NCI-H748 treated with DMSO at 0.1 percent for 48 hours (cell line): ENCODE results near the gene OR52B2.
A peak's percentile ranks its signal among the peaks of the same experiment; 100 is the strongest.
"Not testable (repeated sequence)": the region's sequence is repeated elsewhere in the genome, so short reads cannot be mapped to it uniquely, and the experiment has no call there.

Experiments used
- DNase-seq: peaks from one replicate; lab custom pipeline; 2025; lab: John Stamatoyannopoulos, UW

Gene OR52B2

DNA sequence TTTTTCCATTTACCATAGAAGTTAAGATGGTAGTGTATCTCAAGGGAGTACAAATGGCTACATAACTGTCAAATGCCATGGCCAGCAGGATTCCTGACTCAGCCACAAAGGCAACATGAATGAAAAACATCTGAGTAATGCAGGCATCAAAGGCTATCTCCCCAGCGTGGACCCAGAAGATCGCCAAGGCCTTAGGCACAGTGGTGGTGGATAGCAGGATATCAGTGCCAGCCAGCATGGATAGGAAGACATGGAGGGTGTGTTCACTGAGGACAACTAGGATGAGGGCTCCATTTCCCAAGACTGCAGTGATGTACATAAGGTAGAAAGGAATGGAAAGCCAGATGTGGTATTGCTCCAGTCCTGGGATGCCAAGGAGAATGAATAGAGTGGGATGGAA lies 18.0 kb downstream of the OR52B2 start:
- no peak for DNase-seq

DNA sequence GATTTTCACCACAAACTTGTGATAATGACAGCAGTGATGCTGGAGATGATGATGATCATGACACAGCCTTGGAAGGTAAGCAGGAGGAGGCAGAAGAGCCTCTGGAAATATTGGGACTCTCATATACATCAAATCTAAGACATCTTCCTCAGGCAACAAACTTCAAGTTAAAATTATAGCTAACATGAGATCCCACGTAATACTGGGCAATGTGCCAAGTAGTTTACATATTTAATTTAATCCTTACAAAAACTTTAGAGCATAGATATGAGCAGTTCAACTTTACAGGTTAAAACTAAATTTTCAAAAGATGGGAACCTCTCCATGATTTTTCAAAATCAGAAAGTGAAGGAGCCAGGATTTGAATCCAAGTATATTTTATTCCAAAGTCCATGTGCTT lies 19.0 kb downstream of the OR52B2 start:
- DNase-seq: no peak

DNA sequence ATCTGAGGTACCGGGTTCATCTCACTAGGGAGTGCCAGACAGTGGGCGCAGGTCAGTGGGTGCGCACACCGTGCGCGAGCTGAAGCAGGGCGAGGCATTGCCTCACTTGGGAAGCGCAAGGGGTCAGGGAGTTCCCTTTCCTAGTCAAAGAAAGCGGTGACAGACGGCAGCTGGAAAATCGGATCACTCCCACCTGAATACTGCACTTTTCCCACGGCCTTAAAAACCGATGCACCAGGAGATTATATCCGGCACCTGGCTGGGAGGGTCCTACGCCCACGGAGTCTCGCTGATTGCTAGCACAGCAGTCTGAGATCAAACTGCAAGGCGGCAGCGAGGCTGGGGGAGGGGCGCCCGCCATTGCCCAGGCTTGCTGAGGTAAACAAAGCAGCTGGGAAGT lies 26.4 kb downstream of the OR52B2 start:
- peak; percentile 26 for DNase-seq

DNA sequence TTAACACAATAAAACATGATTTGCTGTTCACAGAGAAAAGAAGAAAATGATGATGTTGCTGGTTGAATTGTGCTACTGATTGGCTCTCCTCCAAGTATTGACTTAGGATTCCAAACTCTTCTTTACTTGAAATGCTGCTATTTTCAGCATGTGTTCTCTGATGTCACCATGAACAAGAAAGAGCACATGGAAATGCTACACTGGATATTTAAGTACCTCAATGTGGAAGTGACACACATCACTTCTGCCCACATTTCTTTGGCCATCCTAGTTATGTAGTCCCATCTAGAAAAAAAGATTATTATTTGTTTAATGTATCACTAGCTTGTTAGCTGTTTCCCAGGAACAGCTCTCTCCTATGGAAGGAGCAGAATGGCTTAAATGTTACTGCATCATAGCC lies 27.2 kb downstream of the OR52B2 start:
- no peak for DNase-seq

DNA sequence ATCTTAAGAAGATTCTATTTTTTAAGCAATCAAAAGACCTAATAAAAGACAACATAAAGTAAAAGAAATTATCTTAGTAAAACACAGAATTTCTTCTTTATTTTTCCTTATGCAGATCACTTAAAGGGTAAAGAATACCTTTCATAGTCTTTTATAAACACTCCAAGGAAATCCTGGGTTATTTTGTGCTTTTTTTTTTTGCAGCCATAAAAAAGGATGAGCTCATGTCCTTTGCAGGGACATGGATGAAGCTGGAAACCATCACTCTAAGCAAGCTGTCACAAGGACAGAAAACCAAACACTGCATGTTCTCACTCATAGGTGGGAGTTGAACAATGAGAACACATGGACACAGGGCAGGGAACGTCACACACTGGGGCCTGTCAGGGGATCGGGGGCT lies 34.2 kb downstream of the OR52B2 start:
- DNase-seq: not testable (repeated sequence)

DNA sequence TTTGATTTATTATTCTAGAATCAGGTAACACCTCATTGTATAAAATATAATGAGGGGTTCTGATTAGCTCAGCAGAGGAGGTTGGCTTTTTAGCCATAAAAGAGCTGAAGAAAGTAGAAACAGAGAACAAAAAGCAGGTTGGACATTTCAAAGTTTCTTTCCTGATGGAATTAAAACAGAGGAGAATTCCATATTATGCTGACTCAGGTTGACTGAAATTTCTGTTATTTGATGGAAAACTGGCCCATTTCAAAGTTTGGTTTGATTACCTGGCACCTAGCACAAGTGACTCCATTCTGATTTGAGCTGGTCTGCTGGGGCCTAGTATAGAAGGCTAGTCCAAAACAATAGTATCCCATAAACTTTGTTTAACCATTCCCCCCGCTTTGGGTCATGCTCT lies 37.7 kb downstream of the OR52B2 start:
- no peak for DNase-seq

DNA sequence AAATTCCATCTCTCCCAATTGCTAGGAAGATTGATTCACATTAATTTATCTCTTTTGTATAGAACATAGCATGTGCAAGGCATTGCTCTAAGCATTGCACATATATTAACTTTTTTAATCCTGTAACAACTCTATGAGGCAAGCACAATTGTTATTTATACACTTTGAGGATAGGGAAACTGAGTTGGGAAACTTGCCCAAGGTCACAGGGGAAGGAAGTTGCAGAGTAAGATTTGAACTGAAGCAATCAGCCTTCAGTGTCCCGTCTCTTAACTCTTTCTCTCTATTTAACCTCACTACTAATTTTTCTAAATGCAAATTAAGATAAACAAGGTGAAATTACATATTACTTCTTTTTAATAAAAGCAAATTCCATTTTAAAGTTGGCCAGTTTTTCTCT lies 40.5 kb downstream of the OR52B2 start:
- DNase-seq: no peak

DNA sequence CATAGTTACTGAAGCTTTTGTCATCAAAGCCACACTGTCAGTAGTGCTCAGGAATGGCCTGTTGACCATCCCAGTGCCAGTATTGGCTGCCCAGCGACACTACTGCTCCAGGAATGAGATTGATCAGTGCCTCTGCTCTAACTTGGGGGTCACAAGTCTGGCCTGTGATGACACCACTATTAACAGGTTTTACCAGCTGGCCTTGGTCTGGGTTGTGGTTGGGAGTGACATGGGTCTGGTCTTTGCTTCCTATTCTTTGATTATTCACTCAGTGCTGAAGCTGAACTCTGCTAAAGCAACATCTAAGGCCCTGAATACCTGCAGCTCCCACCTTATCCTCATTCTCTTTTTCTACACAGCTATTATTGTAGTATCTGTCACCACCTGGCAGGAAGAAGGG lies 41.1 kb downstream of the OR52B2 start:
- DNase-seq: no peak

DNA sequence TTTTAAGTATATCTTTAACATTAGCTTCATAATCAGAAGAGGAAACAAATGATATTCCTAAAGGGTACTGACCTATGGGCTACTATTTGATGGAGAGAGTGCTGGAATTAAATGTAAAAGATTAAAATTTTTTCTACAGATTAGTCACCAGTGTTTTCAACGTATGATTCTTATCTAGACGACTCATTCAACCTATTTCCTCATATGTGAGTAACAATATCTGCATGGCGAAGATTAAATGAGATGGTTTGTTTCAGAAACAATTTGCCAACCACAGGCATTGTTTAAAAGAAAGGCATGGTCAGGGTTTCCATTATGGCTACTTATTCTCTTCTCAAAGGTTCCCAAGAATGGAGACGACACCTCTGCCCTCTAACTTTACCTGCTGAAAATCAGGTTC lies 42.2 kb downstream of the OR52B2 start:
- DNase-seq: no peak

DNA sequence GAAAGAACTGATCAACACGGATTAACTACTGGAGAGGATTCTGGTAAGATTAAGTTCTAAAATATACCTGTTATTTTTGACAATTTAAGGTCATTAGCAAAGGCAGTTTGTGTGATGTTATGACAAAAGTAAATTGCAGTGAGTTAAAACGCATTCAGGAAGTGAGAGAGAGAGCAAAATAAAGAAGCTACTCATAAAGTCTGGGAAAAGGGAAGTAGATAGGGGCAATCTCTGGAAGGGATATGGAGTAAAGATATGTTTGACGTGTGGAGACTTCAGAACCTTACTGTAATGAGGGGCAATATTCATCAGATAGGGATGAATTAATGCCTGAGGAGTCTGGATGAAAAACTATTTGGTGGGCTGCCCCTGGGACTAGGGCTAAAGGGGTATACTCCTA lies 45.9 kb downstream of the OR52B2 start:
- no peak for DNase-seq
